HG03457 (cell line): Measurements from ENCODE around the gene HSFX4.
"Not testable (repeated sequence)": the region's sequence is repeated elsewhere in the genome, so short reads cannot be mapped to it uniquely, and the experiment has no call there.

Experiments
- ATAC-seq: cut with Tn5 transposase; IDR thresholded peaks from one replicate; pipeline ENCODE4 v1.9.1; 2021; ENCODE audit warnings: moderate number of reproducible peaks; ENCODE audit not compliant: unreplicated experiment

The HSFX4 gene

DNA sequence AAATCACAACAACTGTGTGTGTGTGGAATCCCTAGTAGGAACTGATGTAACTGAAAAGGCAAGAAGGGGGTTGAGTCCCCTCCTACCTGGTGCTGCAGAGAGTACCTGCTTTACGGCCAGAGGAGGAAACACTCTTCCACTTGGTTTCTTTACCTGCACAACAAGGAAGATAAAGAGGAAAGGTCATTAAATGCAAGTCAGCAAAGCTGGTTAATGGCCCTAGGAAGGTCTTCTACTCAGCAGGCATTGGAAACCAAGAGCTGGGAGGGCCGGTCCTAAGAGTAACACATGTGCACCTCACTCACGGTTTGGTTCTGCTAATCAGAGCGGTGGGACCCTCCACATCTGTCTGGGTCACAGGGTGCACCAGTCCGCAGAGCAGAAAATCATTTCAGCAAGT is 8.0 kb downstream of the HSFX4 start:
- not testable (repeated sequence) for ATAC-seq

DNA sequence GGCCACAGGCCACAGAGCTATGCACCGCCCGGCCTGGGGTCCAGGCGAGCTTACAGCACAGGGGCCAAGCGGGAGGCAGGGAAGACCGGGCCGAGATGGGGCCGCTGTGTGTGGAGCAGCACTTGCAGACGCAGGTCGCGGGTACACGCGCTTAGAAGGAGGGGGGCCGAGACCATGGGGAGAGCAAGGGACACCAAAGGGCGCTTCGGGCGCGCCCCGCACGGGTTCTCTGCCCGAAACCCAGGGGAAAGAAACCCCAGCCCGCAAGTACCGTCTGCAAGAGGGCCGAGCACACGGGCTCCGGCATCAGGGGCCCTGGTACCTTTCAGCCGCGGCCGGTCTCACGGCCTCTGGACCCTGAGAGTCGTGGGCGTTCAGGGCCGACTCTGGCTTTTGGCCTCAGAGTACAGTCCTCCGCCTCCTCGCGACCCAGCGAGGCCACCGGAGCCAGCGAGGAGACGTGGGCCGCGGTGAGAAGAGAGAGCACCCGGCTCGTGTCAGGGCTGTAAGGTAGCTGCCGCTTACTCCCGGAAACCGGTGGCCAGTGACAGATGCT is 8.6 kb downstream of the HSFX4 start:
- no peak for ATAC-seq

DNA sequence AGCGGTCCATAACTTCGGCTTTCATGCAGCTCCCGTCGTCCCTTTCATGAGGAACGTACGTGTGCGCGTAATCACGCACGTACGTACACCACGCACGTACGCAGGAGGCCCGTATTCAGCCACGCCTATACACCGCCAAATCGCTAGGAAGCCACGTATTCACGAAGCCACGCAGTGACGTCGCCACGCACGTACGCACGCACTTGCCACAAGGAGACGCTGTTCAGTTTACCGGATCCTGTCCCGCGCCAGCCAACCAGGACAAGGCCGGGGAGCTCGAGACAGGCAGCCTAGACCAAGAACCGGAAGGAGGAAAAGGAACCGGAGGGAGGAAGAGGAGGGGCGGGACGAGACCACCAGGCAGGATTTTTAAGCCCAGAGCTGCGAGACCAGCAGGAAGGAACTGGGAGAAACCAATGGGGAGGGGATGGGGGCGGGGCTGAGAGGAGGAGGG is 9.1 kb downstream of the HSFX4 start, which contains the start of gene EOLA2:
EOLA2 (minus strand) TSS at position 65 of the 454 bp plus-strand sequence. CDS start 4,617 bp downstream, outside the sequence.
- ATAC-seq, result peak; percentile 65

DNA sequence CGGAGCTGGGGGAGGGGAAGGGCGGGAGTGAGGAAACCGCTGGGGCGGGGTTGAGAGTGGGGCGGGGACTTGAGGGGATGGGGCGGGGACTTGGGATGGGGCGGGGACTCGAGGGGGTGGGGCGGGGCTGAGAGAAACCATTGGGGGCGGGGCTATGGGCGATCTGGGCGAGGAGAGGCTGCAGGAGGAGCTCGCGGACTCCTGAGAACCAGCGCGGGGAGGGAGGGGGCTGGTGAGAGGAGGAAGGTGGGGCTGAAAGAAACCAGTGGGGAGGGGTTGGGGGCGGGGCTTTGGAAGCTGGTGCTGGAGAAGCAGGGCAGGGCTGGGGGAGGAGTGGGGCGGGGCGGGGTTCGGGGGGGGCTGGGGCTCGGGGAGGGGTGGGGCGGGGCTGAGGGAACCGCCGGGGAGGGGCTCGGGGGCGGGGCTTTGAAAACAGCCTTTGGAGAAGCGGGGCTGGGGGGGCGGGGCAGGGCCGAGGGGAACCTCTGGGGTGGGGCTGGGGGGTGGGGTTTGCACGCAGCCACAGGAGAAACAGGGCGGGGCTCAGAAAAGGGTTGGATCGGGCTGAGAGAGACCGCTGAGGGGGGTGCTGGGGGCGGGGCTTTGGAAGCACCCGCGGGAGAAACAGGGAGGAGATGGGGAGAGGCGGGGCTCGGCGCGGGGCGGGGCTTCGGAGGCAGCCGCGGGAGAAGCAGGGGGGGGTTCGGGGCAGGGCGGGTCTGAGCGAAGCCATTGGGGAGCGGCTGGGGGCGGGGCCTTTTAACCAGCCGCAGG is 9.7 kb downstream of the HSFX4 start:
- ATAC-seq, result peak; percentile 4

DNA sequence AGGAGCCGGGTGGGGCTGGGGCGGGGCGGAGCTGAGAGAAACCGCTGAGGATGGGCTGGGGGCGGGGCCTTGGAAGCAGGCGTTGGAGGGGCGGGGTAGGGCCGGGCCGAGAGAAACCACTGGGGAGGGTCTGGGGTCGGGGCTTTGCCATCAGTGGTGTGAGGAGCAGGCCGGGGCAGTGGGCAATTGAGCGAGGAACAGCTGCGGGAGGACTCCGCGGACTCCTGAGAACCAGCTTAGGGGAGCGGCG is 10.2 kb downstream of the HSFX4 start:
- ATAC-seq, result peak; percentile 2

DNA sequence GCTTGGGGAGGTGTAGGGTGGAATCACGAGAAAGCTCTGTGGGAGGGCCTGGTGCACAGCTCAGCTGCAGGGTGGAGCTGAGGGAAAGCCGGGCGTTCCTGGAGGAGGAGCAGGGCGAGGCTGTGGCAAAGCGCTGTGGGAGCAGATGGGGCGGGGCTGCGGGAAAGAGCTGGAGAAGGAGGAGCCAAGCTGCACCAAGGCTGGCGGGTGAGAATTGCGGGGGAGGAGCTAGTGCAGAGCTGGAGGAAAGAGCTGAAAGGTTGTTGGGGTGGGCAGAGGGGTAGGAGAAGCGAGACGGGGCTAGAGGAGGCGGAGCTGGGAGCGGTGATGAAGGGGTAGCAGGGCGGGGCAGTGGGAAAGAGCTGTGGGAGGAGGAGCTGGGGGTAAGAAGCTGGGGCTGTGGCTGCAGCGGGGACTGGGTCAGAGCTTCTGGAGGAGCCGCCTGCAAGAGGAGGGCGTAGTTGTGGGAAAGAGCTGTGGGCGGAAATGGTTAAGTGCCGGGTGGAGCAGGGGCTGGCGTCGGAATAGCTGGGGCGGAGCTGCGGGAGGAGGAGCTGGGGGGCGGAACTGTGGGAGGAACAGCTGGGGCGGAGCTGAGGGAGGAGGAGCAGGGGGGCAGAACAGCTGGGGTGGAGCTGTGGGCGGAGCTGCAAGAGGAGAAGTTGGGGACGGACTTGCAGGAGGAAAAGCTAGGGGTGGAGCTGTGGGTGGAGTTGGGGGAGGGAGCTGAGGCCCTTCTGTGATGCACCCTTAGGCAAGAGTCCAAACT is 10.7 kb downstream of the HSFX4 start:
- peak; percentile 39 for ATAC-seq

DNA sequence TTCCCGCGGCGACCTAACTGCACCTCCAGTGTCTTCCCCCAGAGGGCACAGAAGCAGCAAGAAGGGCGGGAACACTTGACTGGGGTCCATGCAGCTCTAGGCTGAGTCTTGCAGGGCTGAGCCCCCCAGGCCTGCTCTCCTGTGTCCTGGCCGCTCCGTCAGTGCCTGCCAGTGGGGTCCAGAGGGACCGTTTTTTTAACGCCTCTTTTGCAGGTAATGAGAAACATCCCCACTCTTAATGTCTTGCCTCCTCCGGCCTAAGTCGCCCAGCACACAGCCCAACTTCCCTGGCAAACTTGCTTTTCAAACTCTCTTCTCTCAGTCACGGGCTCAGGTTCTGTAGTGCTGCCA is 11.3 kb downstream of the HSFX4 start:
- not testable (repeated sequence) for ATAC-seq

DNA sequence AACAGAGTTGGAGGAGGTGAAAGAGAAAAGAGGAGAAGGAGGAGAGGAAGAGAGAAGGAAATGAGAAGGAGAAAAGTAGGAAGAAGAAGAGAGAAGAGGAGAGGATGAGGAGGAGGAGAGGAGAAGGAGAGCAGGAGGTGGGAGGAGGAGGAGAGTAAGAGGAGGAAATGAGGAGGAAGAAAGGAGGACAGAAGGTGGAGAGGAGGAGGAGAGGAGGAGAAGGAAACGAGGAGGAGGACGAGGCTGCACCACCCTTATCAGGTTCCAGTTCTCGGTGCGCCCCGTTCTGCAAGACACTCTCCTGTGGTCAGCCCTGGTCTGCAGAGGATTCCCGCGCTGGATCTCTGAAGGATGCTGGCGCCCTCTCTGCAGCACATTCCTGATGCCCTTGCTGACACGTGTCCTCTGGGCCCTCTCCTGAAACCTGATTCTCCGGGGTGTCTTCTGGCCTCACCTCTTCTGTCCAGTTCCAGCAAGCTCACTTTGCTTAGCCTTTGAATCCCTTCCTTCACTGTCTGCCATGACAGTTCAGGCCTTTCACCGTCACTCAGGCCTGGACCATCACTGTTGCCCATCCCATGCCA is 15.8 kb downstream of the HSFX4 start:
- ATAC-seq, result not testable (repeated sequence)

DNA sequence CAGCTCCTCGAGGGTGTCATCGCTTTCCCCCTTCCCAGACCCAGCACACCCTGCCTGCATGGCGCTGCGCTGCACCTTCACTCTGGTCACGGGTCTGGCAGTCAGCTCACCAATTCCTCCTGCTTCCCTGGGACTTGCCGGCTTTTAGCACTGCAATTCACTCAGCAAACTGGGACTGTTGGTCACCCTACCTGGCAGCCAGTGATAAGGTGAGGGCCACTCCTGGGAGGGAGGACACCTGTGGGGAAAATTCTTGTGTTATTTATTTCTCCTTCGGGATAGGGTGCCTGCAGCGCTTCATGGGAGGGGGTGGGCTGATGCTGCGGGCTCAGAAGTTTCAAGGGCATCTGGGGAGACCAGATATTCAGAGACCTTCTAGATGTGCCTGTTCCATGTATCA is 16.4 kb downstream of the HSFX4 start:
- not testable (repeated sequence) for ATAC-seq

DNA sequence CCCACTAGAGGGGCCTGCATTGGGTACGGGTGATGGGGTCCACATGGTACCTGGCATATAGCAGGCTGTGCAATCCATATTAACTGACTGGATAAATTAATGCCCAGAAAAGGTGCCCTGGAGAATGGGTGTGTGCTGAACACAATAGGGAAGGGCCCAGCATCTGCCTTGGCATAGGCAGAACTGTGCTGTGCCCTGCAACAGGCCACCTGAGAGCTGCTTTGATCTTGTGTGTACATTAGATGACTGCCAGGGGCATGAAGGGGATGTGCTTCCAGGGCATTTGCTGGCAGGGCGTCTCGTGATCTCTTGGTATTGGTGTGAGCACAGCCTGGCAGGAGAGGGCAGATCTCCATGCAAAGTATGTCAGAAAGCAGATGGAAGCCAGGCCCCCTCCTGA is 17.6 kb downstream of the HSFX4 start:
- ATAC-seq, result not testable (repeated sequence)

DNA sequence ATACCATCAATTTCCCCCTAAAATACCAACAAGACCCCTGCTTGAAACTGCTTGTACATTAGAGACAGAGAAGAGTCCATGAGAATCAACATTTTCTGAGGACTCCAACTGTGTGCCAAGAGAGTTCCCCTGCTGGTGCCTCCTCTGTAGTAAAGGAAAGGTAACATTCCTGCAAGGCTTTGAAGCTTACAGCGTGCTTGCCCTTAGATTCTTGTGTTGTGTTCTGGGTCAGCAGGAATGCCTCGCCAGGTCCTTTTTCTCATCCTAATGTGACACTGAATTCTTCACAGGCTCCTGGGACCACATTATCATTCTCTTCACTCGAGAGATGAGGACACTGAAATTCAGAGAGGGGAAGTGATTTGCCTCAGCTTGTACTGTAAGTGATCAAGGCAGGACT is 18.6 kb downstream of the HSFX4 start:
- ATAC-seq, result no peak

DNA sequence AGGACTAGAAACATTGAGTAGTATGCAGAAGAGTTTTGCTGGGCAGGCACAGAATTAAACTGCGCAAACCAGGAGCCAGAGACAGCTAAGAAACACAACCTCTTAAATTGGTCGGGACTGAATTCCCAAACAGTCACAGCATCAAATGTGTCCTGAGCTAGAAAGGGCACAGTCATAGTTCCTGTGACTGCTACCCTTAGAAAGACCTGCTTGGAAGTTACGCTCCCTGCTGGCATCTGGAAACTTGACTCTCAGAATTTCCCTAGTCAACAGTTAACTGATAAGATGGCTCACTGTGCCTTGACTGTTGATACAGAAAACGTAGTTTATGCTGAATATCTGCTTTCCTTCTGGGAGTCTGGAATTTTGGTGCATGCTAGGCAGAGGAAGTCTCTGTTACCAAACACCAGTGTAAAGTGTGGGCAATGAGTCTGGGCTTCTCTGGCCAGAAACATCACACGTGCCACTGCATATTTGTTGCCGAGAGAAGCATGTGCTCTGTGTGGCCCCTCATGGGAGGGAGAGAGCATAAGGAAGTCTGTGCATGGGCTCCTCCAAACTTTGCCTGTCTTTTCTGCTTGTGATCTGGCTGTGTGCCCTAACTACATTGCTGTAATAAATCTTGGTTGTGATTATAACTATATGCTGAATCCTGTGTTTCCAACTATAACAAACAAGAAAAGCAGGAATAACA is 20.5 kb downstream of the HSFX4 start:
- ATAC-seq, result no peak

DNA sequence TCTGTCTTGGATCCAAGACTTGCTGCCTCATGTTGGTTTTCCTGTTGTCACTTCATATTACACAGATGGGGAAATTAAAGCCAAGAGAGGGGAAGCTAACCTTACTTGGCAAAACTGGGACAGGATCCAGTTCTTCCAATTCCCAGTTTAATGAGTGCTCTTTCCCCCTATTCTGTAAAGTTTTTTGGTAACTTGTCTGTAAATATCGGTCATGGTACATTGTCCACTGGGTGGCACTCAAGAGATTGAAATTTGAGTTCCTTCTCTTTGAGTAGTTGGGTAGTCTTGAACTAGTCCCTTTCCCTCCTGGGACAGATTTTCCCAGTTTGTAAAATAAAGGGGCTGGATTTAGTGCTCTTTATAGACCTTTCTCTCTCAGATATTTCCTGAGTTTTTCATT is 21.3 kb downstream of the HSFX4 start:
- no peak for ATAC-seq

DNA sequence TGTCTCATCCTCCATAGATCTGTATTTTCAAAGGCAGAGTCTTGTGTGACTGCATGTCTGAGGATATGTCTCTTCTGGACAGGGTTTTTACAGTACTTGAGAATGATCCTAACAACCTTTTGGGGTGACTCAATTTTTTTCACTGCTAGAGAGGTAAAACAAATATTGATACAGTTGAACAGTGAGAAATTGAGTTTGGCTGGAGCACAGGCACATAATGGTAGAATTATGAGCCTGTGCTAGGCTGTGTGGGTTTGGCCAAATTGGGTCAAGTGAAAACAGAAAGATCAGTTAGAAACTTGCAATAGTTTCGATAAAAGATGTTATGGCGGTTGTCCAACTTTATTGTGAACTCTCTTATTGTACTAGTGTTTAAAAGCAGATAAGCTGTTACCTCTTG is 32.2 kb downstream of the HSFX4 start:
- ATAC-seq, result no peak

DNA sequence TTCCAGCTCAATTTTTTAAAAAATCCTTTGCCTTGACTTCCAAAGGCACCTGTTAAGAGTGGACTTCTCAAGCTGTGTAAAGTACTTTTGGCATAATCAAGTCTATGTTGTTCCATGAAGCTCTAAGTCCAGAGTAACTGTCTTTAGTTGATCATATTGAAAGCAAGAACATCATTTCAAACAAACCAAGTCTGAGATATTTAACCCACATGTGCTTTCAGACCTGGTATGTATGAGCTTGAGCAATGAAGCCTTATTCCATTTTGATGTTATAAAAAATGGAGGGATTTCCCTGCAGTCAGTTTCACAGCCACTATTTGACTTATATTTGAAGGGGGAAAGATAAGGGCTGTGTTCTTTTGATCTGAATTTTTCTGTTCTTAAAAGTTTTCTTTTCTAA is 32.6 kb downstream of the HSFX4 start:
- ATAC-seq, result no peak

DNA sequence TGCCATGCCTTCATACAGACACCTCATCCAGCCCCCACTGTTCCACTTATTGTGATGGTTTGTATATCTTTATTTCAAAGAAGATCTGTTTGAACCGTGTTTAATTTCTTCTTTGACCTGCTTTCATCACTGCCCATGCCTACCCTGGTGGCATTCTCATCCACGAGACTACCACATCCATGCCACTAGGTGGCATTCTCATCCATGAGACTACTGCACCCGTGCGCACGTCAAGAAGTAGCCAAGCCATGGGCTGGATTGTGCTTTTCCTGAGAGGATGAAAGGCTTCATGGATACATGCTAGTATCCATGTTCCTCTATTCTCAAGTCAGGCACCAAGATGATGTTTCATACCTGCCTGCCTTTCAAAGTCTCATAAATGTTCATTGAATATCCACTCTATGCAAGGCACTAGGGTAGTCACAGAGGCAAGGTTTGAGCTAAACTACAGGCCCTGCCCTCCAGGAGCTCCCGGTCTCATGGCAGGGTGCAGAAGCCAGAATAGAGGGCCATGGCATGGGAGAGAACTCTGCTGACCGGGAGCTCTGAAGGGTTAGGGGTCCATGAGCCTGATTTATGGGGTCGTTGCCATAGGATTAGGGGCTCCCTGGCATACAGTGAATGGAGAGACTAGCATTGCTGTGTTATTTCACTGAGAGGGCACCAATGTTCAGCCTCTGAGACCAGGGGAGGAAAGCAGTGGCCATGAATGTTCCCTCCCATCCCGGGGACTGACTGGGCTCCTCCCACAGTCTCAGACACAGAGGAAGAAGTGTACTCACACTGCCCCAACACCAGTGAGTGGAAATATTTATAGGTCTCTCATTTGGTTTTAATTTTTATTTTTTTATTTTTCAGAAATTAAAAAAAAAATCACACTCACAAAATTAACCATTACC is 33.7 kb downstream of the HSFX4 start:
- no peak for ATAC-seq

DNA sequence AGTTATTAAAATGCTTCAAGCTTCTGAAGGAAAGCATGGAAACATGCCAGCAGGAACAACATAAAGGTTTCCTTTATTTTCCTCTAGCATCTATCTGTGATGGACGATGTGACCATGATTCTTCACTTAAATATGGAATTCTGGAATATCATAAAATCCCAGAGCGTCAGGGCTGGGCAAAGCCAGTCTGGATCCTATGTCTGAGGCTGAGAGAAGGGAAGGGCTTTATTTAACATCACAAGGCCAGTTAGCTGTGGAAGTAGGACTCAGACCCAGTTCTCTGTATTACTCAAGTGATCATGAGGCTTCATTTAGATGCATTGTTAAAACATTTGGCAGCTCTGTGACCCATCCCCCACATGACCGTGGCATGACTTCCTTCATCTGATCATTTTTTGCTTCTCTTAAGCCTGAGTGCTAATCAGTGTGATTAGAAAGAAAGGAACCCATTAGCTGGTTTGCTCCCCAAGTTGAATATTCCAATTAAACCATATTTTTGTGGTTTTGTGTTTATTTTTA is 49.8 kb downstream of the HSFX4 start:
- ATAC-seq, result no peak
